ENCODE measurements around the gene TMC7.

DNA sequence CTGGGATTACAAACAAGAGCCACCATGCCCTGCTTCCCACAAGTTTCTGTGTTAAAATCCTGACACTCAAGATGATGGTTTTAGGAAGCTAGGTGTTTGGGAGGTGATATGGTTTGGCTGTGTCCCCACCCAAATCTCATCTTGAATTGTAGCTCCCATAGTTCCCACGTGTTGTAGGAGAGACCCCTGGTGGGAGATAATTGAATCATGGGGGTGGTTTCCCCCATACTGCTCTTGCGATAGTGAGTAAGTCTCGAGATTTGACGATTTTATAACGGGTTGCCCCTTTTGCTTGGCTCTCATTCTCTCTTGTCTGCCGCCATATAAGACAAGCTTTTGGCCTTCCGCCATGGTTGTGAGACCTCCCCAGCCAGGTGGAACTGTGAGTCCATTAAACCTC lies 40.3 kb upstream of the TMC7 start:
- no peak for TF ChIP-seq CEBPB (IDR thresholded peaks at IDR 0.05; ENCODE audit: low read depth, low read length)
- TF ChIP-seq, protein P1, sequence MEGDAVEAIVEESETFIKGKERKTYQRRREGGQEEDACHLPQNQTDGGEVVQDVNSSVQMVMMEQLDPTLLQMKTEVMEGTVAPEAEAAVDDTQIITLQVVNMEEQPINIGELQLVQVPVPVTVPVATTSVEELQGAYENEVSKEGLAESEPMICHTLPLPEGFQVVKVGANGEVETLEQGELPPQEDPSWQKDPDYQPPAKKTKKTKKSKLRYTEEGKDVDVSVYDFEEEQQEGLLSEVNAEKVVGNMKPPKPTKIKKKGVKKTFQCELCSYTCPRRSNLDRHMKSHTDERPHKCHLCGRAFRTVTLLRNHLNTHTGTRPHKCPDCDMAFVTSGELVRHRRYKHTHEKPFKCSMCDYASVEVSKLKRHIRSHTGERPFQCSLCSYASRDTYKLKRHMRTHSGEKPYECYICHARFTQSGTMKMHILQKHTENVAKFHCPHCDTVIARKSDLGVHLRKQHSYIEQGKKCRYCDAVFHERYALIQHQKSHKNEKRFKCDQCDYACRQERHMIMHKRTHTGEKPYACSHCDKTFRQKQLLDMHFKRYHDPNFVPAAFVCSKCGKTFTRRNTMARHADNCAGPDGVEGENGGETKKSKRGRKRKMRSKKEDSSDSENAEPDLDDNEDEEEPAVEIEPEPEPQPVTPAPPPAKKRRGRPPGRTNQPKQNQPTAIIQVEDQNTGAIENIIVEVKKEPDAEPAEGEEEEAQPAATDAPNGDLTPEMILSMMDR (IDR thresholded peaks at IDR 0.05; ENCODE audit: control extremely low read depth in 1 of 3, insufficient read depth in 1 of 3, low read depth in 1 of 3, low read length in 3 of 3): no peak
- no peak for TF ChIP-seq SUZ12 (IDR thresholded peaks at IDR 0.05; ENCODE audit: low read length)
- TF ChIP-seq FOSL1 (IDR thresholded peaks at IDR 0.05; ENCODE audit: insufficient read depth, low read depth, low read length): no peak
- TF ChIP-seq POLR2A (IDR thresholded peaks at IDR 0.05; ENCODE audit: control extremely low read depth in 1 of 2, low read depth in 2 of 2, low read length in 2 of 2): no peak
- TF ChIP-seq RBBP5 (IDR thresholded peaks at IDR 0.05; ENCODE audit: borderline replicate concordance, low read depth, low read length): no peak
- no peak for TF ChIP-seq POLR2AphosphoS5 (IDR thresholded peaks at IDR 0.05; ENCODE audit: low read depth, low read length)
- TF ChIP-seq, protein P2, sequence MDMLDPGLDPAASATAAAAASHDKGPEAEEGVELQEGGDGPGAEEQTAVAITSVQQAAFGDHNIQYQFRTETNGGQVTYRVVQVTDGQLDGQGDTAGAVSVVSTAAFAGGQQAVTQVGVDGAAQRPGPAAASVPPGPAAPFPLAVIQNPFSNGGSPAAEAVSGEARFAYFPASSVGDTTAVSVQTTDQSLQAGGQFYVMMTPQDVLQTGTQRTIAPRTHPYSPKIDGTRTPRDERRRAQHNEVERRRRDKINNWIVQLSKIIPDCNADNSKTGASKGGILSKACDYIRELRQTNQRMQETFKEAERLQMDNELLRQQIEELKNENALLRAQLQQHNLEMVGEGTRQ (IDR thresholded peaks at IDR 0.05; ENCODE audit: low read length): no peak
- TF ChIP-seq SIX5 (IDR thresholded peaks at IDR 0.05; ENCODE audit: low read depth, low read length): no peak

All from H1 (cell line).